Adrenal gland (tissue), 12 donors: ENCODE measurements around the gene CCDC78. TPM values are rescaled to one million over a fixed set of nuclear protein-coding genes. Genes with fewer than 3 reads are reported as not detected.
"Not testable (repeated sequence)": the region's sequence is repeated elsewhere in the genome, so short reads cannot be mapped to it uniquely, and the experiment has no call there.

Experiments used
- DNase-seq, 7 donors: peaks; one replicate each; pipeline ENCODE4 v3.0.0-alpha.2; 2019 to 2020
- H3K27ac ChIP-seq, 5 donors: fragments of 200-600 bp; sonication (generic) in 4 of 5; 1 replicate in 3 of 5; 2 replicates in 2 of 5; pipeline versions ENCODE4 v1.5.1 to v1.8.0; 2016 to 2020; ENCODE audit warnings: mild to moderate bottlenecking in 1 of 5
- H3K27me3 ChIP-seq: fragments of 200-600 bp; 2 replicates; pipeline ENCODE4 v1.8.0; 2021
- H3K36me3 ChIP-seq, 2 donors: fragments of 200-600 bp; replicated peaks in 1 of 2; 1 replicate in 1 of 2; 2 replicates in 1 of 2; pipeline versions ENCODE4 v1.5.1 to v1.8.0; 2018 to 2022
- H3K4me1 ChIP-seq, 2 donors: fragments of 200-600 bp; replicated peaks in 1 of 2; 1 replicate in 1 of 2; 2 replicates in 1 of 2; pipeline versions ENCODE4 v1.5.1 to v1.8.0; 2018 to 2021
- H3K4me3 ChIP-seq, 4 donors: fragments of 200-600 bp; sonication (generic) in 3 of 4; one replicate each; pipeline ENCODE4 v1.5.1; 2016 to 2018
- H3K9me3 ChIP-seq, 3 donors: fragments of 200-600 bp; sonication (generic) in 1 of 3; replicated peaks in 1 of 3; 1 replicate in 2 of 3; 2 replicates in 1 of 3; pipeline versions ENCODE4 v1.5.1 to v1.8.0; 2016 to 2021
- POLR2A ChIP-seq, 2 donors: fragments of 450-650 bp; IDR thresholded peaks; one replicate each; pipeline ENCODE4 v1.6.1; 2017; ENCODE audit warnings: antibody characterized with exemption in 2 of 2, mild to moderate bottlenecking in 2 of 2, moderate library complexity in 1 of 2
- WGBS, 4 donors: extraction: QIAGEN DNeasy Blood & Tissue Kit in 2 of 4; methylation state at CpG; one replicate each; pipeline versions ENCODE4 v1.1.5 to v1.1.7; 2013 to 2017; 5-methylcytosine and 5-hydroxymethylcytosine counted together
- intact Hi-C, 2 donors: fragments of 100-400 bp; cut with DNase I; formaldehyde crosslinking; loops; one replicate each; pipeline versions ENCODE4 v1.14.1 to v1.15.0; 2022 to 2023
- polyA plus RNA-seq, 3 donors: library from polyadenylated mRNA; stranded (reverse); fragments of 200-250 nt in 2 of 3; fragments of 350-450 nt in 1 of 3; fragmentation: Illumina TruSeq in 1 of 3; extraction: RNeasy Lipid Tissue Mini Kit (QIAGEN cat#74804) in 1 of 3; gene quantifications; one replicate each; pipeline ENCODE4 v1.2.3, GENCODE V29; 2013 to 2014
- total RNA-seq, 9 donors: library from RNA; depleted of rRNA in 4 of 9; stranded (reverse); fragments of >200 nt in 4 of 9; fragments of 120-200 nt in 1 of 9; fragmentation: NEBNext Ultra II Directional in 1 of 9; extraction: Animal tissue kit (Norgen Biotek cat#: 25700) in 1 of 9; gene quantifications; one replicate each; pipeline versions ENCODE4 v1.1.0 to v1.2.4, GENCODE V29; 2013 to 2023
- TF ChIP-seq, protein P1 (sequence below), 6 experiments: fragments of 450-650 bp in 4 of 6; fragments of 200-600 bp in 2 of 6; sonication (generic) in 1 of 6; IDR thresholded peaks; 1 replicate in 5 of 6; 2 replicates in 1 of 6; pipeline versions ENCODE4 v1.5.1 to v1.8.0; 2016 to 2021; ENCODE audit warnings: antibody characterized with exemption in 6 of 6, mild to moderate bottlenecking in 2 of 6, moderate library complexity in 1 of 6
- donor health status: healthy with polysubstance abuse.
- donor health status: Bipolar disorder and iron deficiency.
- donor health status: DM: yes; HTN: yes; CAD: no.
- donor health status: DM: no; HTN: no; CAD: no.
- donor health status: DM: no; HTN: no; CAD: no.
- donor health status: DM: yes; HTN: yes; CAD: no.

The CCDC78 gene
- total and polyA plus RNA-seq, 12 donors = 0.17 to 49.9 (median 0.85) TPM; not detected in 2

GRCh38 chr16:714558-715476 is 11.4 kb downstream of the CCDC78 start, which contains the start of gene METRN:
Gene METRN (plus strand): TSS chr16:715118. CDS start chr16:715290, 172 bp downstream.
- DNase-seq = peak; percentile 87 to 95 (median 93)
- 4 to 5% methylated on average over 84 to 108 of the region's 108 CpGs; no CpG with 5 or more reads in 2 of the 4 donors for WGBS, 4 donors
- peaks cover 6% of the 10 kb centered on the region for H3K27me3 ChIP-seq
- peak within 1 kb of the TSS in 3 of 5 donors; percentile 42 to 62 (median 56) for H3K27ac ChIP-seq
- H3K4me3 ChIP-seq = peak within 1 kb of the TSS in 2 of 4 donors; percentile 37 to 76
- no peaks in the 10 kb centered on the region for H3K36me3 ChIP-seq
- H3K4me1 ChIP-seq = peaks cover 17 to 29% of the 10 kb centered on the region in 2 donors
- no peaks in the 10 kb centered on the region for H3K9me3 ChIP-seq
- intact Hi-C loops = loop anchor here (5.0 to 10.0 kb wide), 3 partner anchors 72 to 342 kb away; partner anchors contain the start of genes CHTF18 (in 1 of the 2) and RPUSD1 (in 1 of the 2)
- TF ChIP-seq POLR2A (IDR thresholded peaks at IDR 0.05) = peak in 1 of 2 donors; percentile 27
- TF ChIP-seq, protein P1, sequence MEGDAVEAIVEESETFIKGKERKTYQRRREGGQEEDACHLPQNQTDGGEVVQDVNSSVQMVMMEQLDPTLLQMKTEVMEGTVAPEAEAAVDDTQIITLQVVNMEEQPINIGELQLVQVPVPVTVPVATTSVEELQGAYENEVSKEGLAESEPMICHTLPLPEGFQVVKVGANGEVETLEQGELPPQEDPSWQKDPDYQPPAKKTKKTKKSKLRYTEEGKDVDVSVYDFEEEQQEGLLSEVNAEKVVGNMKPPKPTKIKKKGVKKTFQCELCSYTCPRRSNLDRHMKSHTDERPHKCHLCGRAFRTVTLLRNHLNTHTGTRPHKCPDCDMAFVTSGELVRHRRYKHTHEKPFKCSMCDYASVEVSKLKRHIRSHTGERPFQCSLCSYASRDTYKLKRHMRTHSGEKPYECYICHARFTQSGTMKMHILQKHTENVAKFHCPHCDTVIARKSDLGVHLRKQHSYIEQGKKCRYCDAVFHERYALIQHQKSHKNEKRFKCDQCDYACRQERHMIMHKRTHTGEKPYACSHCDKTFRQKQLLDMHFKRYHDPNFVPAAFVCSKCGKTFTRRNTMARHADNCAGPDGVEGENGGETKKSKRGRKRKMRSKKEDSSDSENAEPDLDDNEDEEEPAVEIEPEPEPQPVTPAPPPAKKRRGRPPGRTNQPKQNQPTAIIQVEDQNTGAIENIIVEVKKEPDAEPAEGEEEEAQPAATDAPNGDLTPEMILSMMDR (IDR thresholded peaks at IDR 0.05) = no peak

DNA sequence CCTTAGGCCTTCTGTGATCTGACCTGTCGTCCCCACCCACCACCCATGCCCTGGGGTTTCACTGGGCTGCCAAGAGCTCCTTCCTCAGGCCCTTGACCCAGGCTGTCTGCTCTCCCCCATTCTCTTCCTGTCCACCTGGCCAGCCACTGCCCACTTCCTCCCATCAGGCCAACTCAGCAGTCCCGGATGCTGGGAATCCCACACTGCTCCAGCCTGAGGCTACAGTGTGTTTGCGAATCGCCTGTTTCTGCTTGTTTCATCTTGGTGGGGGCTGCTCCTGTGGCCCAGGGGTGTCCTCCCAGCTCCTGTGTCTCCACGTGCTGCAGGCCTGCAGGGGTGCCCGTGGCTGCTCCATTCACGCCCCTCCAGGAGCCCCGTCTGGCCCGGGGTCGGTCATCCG is 12.2 kb downstream of the CCDC78 start:
- no peak for DNase-seq
- WGBS, 4 donors = 59 to 88% (median 71%) methylated on average over 4 to 11 of the region's 11 CpGs
- H3K27ac ChIP-seq = no peak overlapping the region
- no peak overlapping the region for H3K4me3 ChIP-seq
- peaks cover 16 to 26% of the 10 kb centered on the region in 2 donors for H3K4me1 ChIP-seq
- no peak for TF ChIP-seq POLR2A (IDR thresholded peaks at IDR 0.05)
- TF ChIP-seq, protein P1 (IDR thresholded peaks at IDR 0.05) = no peak
- no peaks in the 10 kb centered on the region for H3K36me3 ChIP-seq
- peaks cover 8% of the 10 kb centered on the region for H3K27me3 ChIP-seq
- intact Hi-C loops = loop anchor here (5.0 to 10.0 kb wide), 3 partner anchors 73 to 343 kb away; partner anchors contain the start of genes CHTF18 (in 1 of the 2) and RPUSD1 (in 1 of the 2)
- H3K9me3 ChIP-seq = no peaks in the 10 kb centered on the region

DNA sequence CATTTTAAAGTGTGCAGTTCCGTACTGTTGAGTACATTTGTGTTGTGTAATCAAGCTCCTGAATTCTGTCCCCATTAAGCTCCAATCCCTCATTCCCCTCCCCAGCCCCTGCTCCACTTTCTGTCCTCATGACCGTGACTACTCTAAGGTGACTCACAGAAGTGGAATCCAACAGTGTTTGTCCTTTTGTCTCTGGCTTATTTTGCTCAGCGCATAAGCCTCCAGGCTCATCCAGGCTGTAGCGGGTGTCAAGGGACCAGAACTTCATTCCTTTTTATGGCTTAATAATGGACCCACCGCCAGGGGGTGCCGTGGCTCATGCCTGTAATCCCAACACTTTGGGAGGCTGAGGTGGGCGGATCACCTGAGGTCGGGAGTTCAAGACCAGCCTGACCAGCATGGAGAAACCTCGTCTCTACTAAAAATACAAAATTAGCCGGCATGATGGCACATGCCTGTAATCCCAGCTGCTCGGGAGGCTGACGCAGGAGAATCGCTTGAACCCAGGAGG is 13.4 kb downstream of the CCDC78 start:
- TF ChIP-seq POLR2A (IDR thresholded peaks at IDR 0.05) = peak in 1 of 2 donors; percentile 46
- TF ChIP-seq, protein P1 (IDR thresholded peaks at IDR 0.05) = peak in 5 of 6 experiments; percentile 39 to 64 (median 54)
- Histone ChIP-seq H3K27ac (peak overlapping the region in 3 of 5 donors; percentile 22 to 81 (median 47)), H3K4me1 (peaks cover 16 to 26% of the 10 kb centered on the region in 2 donors), H3K27me3 (peaks cover 14% of the 10 kb centered on the region)
- WGBS, 4 donors = 39 to 46% (median 44%) methylated on average over 11 to 13 of the region's 13 CpGs
- DNase-seq = peak in 6 of 7 donors; percentile 69 to 90 (median 80)
- not testable (repeated sequence) for H3K36me3 ChIP-seq, H3K9me3 ChIP-seq, H3K4me3 ChIP-seq
- intact Hi-C loops = loop anchor here (5.0 to 10.0 kb wide), 3 partner anchors 75 to 345 kb away; partner anchors contain the start of genes CHTF18 (in 1 of the 2) and RPUSD1 (in 1 of the 2)
